ENCODE data around the gene CIDEA.
"Not testable (repeated sequence)": the region's sequence is repeated elsewhere in the genome, so short reads cannot be mapped to it uniquely, and the experiment has no call there.

The CIDEA gene, protein sequence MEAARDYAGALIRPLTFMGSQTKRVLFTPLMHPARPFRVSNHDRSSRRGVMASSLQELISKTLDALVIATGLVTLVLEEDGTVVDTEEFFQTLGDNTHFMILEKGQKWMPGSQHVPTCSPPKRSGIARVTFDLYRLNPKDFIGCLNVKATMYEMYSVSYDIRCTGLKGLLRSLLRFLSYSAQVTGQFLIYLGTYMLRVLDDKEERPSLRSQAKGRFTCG

GRCh38 chr18:12254136-12254819 lies at the start of gene CIDEA:
Gene CIDEA, plus strand, starts transcription at chr18:12254361. Its CDS starts 23 bp downstream, at chr18:12254384.
- DNase-seq: peak; percentile 4

GRCh38 chr18:12208296-12209153 lies 45.6 kb upstream of the CIDEA start:
- not testable (repeated sequence) for DNase-seq

DNA sequence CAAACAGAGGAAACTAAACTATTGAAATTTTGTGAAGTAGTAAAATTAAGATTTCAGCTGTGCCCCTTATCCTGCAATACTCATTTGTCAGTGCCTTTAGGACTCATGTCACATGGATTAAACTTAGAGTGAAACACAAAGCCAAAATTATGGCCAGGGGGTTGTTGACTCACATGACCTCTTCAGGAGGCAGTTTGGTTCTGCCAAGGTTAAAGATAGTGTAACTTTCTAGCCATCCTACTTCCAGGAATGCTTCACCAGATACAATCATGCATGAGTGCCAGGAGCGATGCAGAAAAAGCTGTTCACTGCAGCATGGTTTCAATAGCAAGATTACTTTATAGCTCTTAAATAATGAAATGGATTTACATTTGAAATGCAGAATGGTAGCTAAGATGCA lies 41.9 kb upstream of the CIDEA start:
- not testable (repeated sequence) for DNase-seq

- DNase-seq: not testable (repeated sequence)
These were observed 39.7 kb upstream of the CIDEA start for GRCh38 chr18:12214296-12215005.

GRCh38 chr18:12216471-12216870 lies 37.7 kb upstream of the CIDEA start:
- not testable (repeated sequence) for DNase-seq

DNA sequence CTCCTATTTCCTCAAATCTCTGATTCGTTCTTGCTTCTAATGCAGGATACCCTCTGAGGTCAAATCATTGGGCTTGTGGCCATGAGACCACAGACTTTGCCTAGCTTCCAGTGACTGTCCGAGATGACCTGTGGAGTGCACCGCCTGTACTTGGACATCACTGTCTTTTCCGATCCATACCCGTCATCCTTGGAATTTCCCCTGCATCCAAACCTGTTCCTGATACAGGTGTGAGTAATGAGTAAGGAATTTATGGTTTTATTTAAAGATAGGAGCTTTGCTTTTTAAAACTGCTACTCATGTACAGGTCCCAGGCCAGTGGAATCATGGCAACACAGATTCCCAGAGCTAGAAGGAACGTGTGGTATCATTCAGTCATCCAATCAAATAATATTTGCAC lies 35.6 kb upstream of the CIDEA start:
- DNase-seq: not testable (repeated sequence)

DNA sequence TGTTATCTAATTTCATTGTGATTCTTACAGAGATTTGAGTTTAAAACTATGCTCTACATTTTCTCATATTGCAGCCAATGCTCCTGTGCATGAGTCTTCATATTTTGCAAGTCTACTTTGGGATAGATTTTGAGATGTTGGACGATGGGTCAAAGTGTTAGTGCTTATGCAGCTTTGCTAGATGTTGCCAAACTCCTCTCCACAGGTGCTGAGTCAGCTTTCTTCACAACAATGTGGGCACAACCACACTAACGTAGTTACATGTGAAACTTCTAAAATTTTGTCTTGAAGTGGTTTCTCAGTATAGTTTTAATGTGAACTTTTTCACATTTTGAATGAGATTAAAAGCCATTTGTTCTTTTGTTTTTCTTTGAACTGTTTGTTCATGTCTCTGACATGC lies 32.1 kb upstream of the CIDEA start:
- DNase-seq: not testable (repeated sequence)

DNA sequence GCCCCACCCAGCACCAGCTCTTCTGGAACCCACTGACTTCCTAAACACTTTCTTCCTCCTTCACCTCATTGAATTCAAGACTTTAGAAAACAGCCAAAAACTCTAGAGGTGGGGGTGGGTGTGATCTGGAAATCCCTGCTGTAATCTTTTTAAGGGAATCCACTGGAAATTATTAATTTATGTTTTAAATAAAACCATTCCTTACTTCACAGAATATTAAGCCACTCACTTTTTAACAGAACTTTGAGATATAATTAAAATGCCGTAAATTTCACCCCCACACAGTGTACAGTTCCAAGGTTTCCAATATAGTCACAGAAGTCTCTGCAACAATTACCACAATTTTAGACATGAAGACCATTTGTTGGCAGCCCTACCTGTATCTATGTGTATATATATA lies 30.8 kb upstream of the CIDEA start:
- DNase-seq: not testable (repeated sequence)

GRCh38 chr18:12226807-12227206 lies 27.4 kb upstream of the CIDEA start:
- DNase-seq: not testable (repeated sequence)

GRCh38 chr18:12227399-12228186 lies 26.6 kb upstream of the CIDEA start:
- DNase-seq: not testable (repeated sequence)

GRCh38 chr18:12228308-12228707 lies 25.9 kb upstream of the CIDEA start:
- DNase-seq: not testable (repeated sequence)

GRCh38 chr18:12230561-12230960 lies 23.6 kb upstream of the CIDEA start:
- not testable (repeated sequence) for DNase-seq

GRCh38 chr18:12231040-12231882 lies 22.9 kb upstream of the CIDEA start:
- no peak for DNase-seq

DNA sequence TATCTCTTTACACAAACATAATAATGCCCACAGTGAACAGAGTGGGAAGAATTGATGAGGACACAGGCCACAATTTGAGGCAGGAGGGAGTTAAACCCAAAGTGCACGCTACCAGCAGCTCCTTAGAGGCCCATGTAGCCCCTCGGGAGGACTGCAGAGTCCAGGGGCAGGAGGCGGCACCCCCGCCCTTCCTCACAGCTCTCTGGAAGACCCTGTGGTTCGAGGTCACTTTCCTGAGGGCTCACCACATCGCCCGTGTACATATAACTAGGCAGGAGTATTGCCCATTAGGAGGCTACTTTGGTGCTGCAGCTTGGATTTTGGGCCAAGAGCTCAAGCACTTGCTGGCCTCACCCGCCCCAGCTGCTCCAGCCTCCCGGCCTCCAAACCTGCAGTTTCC lies 22.2 kb upstream of the CIDEA start:
- DNase-seq: no peak

GRCh38 chr18:12233378-12233777 lies 20.8 kb upstream of the CIDEA start:
- no peak for DNase-seq

DNA sequence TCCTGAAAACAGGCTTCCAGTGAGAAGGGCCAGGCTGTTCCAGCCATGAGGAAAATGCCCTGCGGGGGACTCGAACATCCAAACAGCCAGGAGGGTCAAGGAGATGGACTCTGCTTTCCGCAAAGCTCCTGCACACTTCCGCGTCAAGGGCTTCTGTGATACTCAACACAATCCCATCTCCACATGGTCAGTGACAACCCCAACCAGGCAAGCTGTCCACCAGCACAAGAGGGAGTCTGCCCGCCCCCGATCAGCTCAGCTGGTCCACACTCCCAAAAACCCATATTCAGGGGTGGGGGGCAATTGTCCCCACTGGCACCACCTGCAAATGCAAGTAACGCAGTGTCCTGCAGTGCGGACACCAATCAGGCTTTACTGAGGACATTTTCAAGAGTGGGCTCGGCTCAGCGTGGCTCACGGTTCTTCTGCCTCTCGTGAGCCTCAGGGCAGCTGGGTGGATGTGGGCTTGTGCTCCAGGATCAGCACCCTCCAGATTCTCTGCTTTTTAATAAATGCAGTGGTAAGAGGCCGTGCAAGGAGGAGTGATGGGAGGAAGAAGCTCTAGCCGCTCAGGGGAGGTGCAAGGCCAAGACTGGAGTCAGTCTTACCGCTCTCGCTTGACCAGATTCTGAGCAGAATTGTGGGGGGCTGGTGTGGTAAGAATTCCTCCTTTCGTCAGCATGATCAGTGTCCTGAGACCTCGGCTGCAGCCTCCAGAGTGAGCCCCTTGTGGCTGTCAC lies 19.5 kb upstream of the CIDEA start:
- DNase-seq: no peak

DNA sequence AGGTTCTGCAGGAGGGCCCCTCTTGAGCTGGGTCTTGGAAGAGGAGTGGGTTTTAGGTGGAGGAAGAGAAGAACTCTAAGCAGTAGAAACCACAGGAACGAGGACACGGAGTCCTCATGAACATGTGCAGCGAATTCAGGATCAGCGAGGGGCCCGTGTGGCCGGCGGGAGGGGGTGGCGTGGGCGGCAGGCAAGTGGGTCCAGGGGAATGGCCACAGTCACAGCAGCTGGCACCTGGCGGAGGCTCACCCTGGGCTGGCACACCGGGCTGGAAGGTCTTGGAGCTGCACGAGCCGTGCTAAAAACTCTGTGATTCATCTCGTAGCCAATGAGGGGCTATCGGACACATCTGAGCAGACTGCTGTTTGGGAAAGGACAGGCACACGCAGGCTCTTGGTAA lies 18.0 kb upstream of the CIDEA start:
- DNase-seq: no peak

DNA sequence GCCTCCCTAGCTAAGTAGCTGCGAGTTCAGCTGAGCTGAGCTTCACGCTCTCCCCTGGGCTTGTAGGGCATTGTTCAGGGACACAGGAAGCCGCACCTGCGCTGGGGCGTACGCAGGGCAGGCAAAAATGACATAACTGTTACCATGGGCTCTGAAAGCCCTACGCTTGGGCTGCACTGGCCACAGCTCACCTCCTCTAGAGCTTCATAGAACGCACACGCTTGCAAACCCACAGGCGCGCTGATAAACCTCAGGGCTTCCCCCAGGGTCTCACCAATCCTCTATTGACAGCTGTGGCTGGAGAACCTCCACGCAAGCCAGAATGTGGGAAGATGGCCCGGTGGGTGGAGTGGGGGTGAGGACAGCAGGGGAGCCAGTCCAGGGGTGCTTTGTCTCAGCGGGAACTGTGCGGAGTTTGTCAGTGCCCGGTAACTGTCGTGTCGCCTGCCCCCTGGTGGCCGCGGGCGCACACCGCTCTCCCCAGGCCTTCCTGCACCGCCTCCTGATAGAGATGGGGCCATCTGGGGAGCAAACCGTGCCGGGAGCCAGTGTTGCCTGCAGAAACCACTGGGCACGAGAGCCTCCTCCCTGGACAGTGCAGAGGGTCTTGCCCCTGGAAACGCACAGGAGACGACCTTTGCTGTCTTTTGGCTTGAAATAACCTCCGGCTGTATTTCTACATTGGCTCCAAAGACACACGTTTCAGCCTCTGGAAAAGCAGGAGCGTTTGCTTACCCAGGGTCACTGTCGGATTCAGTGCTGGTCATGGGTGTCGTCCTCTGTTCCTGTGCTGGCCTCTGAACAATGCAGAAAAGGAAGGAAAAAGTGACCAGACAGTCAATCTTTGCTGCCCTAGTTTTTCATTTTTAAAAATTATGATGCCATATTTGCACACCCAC lies 17.0 kb upstream of the CIDEA start:
- peak; percentile 18 for DNase-seq

- no peak for DNase-seq
These were observed 15.3 kb upstream of the CIDEA start for GRCh38 chr18:12238826-12239225.
